GM18498 (cell line): ENCODE measurements around the gene SLX4.

Experiments used
- ATAC-seq: cut with Tn5 transposase; IDR thresholded peaks from one replicate; pipeline ENCODE4 v1.9.1; 2021; ENCODE audit warnings: mild to moderate bottlenecking, moderate library complexity; ENCODE audit not compliant: unreplicated experiment

SLX4 gene

GRCh38 chr16:3583303-3584038 is 27.9 kb downstream of the SLX4 start:
- ATAC-seq, result no peak

DNA sequence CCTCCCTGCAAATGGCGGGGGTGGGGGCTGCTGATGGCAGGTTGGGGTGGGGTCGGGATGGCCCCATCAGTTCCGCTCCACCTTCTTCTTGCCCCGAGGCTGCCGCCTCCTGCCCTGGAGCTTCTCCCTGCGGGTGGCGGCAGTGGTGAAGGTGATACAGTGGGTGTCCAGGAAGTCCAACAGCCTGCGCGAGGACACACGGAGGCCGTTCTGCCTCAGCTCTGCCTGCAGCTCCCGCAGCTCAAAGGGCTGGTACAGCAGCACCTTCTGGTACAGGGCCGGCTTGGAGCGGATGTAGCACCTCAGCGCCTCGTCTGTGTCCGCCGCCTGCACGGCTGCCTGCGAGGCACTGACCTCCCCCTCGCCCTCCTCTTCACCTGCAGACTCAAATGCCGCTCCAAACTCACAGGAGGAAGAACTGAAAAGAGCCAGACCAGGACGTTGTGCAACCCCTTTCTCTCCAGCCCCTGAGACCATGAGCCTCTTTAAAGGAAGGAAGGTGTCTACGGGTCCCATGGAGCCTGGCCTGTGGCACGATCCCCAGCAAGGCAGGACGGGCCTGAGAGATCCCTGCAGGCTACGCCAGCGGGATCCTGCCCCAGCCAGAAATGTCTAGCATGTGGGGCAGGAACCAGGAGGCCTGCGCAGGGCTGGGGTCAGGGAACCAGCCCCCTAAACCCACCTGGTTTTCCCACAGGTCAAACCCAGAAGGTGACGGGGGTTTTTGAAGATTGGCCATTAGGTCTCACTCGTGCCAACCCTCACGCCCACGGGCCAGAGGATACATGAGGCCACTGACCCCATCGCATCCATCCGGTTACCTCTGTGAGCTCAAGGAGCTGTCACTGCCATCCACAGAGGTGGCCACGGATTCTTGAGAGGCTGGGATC is 28.9 kb downstream of the SLX4 start:
- no peak for ATAC-seq

DNA sequence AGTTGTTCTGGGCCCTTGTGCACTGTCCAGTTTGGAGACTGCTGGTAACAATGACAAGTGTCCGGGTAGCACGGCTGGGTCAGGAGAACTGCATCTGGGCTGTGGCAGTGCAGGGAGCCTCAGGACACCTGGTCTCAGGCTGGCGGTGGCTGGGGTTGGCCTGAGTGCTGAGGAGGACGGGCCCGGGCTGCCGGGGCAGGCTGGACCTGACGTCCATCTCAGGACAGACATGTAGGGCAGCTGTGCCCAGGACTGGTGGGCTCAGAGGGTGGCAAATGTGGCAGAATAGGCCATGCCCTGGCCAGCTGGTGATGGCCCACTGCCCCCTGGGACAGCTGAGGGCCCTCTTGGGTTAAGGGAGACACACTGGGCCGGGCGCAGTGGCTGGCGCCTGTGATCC is 30.0 kb downstream of the SLX4 start:
- no peak for ATAC-seq

- ATAC-seq, result no peak
These were observed 30.7 kb downstream of the SLX4 start for GRCh38 chr16:3580686-3581085.

DNA sequence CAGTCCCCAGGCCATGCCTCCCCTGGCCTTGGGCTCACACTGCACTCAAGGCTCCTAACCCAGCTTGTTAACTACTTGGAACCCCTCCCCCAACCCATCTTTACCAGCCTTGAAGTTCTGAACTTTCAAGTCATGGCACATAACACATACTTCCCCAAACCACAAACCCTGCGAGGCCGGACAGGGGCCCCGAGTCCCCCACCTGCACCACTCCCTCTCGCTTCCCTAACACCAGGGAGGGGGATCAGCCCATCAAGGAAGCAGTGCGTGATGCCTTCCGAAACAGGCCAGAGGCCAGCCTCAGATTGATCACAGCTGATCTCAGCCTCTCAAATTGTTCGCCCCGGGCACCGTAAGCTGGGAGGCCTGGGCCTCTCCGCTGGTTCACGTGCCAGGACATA is 31.2 kb downstream of the SLX4 start:
- no peak for ATAC-seq

- ATAC-seq, result no peak
These were observed 31.6 kb downstream of the SLX4 start for GRCh38 chr16:3579776-3580175.

DNA sequence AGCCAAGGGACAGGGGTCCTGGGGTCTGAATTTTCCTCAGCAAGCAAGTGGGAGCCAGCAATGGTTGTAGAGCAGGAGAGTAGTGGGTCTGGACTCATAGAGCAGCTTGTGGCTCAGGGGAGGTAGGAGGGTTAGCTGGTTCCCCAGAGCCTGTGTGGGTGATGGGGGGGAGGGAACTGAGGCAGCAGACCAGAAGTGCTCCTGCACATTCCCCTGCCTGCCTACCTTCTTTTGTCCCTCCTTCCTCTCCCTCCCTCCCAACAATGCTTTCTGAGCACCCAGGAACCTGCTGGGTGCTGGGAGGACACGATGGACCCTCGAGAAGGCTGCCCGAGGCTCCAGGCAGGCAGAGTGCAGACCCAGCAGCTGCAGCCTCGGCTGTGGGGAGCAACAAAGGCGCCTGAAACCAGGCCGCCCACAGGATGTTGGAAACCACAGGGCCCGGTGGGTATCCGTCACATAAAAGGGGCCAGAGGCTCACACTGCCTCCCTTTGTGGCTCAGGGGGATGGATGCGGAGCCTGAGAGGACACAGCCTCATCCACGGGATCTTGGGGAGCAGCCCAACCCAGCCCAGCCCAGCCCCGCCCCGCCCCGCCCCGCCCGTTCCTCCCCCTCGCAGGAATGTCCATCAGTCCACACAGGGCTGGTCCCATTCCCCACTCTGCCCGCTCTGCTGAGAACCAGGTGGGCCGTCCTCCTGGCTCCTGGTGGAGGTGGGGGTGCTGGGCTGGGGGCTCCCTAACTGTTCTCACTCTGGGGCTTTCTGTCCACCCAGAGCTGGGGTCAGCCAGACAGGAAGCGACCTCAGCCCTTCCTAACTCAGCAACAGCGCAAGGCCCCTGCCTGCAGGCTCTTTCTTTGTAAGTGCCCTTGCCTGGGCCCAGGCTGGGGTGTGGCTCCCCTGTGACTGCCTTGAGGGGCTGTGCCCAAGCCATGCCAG is 32.5 kb downstream of the SLX4 start:
- ATAC-seq, result peak; percentile 74

GRCh38 chr16:3578121-3578520 is 33.3 kb downstream of the SLX4 start:
- ATAC-seq, result no peak

- ATAC-seq, result no peak
These were observed 34.1 kb downstream of the SLX4 start, which contains the start of gene NLRC3 for GRCh38 chr16:3577302-3577752. Gene NLRC3, minus strand, starts transcription at chr16:3577403. Its CDS starts 12,367 bp downstream, at chr16:3565036.

GRCh38 chr16:3576211-3576610 is 35.2 kb downstream of the SLX4 start:
- no peak for ATAC-seq

GRCh38 chr16:3575491-3575890 is 35.9 kb downstream of the SLX4 start:
- ATAC-seq, result no peak

DNA sequence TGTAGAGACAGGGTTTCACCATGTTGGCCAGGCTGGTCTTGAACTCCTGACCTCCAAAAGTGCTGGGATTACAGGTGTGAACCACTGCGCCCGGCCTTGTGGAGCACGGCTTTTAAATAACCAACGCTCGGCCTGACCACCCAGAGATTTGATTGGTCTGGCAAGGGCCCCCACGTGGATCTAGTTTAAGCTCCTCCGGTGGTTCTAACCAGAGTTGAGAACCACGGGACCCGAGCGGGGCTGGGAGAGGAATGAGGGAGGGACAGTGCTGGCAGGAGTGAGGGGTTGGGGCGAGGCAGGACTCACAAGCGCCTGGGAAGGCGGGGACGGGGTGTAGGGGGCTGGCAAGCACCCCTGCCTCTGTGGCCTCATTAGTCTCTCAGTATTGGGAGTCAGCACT is 37.2 kb downstream of the SLX4 start:
- no peak for ATAC-seq

- ATAC-seq, result no peak
These were observed 38.1 kb downstream of the SLX4 start for GRCh38 chr16:3573146-3573815.

DNA sequence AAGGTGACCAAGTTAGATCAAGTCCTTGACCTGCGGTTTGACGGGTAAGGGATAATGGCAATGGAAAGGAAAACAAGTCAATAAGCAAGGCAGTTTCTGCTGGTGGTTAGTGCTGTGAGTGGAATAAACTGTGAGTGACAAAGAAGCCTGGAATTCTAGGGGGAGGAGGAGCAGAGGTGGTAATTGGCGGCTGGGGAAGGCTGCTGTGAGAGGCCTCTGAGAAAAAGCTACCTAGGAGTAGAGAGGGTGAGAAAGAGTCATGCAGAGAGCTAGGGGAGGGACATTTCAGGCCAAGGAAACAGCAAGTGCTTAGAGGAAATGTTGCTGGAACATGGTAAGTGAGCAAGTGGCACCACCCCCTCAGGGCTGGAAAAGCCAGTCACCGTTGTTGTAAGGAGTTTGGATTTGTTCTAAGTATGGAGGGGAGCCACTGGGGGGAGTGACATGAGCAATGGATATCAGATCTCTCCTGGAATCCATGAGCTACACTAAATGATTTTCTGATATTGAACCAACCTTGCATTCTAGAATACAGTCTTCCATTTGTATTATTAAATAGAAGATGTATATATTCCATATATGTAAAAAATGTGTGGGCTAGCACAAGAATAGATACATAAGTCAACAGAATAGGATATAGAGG is 40.9 kb downstream of the SLX4 start:
- no peak for ATAC-seq

GRCh38 chr16:3569851-3570250 is 41.6 kb downstream of the SLX4 start:
- ATAC-seq, result no peak

DNA sequence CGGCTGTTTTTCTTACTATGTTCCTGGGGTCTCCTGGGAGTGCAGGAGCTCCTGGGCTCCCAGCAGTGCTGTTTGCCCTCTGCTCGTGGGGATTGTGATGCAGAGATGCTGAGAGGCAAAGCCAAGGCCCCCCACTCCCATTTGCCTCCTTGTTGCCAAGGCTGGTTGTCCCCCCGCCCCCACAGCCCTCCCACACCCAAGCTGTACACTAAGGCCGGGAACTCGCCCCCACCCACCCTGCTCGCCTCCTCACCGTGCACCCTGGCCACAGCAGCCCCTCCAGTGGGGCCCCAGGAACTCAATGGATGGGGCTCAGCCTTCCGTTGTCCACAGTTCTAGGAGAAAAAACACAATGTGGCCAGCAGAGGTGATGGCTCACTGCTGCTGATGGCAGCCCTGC is 44.4 kb downstream of the SLX4 start:
- no peak for ATAC-seq

DNA sequence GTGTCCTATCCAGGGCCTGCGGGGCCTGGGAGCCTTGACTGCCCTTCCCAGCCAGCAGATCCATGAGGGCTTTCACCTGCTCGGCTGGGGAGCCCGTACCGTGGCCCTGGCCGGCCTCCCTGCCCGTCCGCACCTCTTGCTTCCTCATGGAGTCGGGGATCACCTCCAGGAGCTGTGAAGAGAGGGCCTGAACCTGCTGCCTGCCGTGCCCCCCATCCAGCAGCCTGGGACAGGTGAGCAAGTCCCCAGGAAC is 46.6 kb downstream of the SLX4 start:
- ATAC-seq, result no peak

GRCh38 chr16:3564130-3564888 is 47.1 kb downstream of the SLX4 start:
- ATAC-seq, result no peak

DNA sequence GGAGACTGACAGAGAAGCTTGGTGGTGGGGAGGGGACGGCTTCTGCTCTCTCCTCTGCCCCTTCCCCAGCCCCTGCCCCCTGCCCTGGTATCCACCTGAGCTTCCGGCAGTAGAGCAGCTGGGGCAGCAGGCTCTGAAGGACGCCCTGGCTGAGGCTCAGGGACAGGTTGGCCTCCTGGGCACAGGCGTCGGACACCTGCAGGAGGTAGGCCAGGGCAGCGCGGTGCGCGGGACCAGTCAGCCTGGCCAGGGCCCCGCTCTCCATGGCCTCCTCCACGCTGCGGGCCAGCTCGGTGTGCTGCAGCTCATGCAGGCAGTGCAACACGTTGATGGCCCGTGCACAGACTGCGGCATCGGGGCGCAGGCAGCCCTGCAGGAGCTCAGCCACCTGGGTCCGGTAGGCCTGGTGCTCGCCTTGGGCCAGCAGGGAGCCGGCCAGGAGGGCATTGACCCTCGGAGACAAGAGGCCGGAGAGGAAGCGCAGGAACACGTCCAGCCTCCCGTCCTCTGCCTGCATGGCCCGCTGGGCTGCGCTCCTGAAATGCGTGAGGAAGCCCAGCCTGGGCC is 48.4 kb downstream of the SLX4 start:
- no peak for ATAC-seq
